OCI-LY3 (cell line): Measurements from ENCODE around the gene GOLGA6D.

ENCODE experiments used
- CTCF ChIP-seq: fragments of 200-600, 300-600 bp; sonication (generic); IDR thresholded peaks from 2 replicates; pipeline ENCODE4 v1.5.1; 2014; ENCODE audit warnings: antibody characterized with exemption, low read length, low read depth
- EZH2phosphoT487 ChIP-seq: fragments of 200-600 bp; shearing (Covaris generic); IDR thresholded peaks from 2 replicates; pipeline ENCODE4 v1.6.1; 2018; ENCODE audit warnings: antibody characterized with exemption, mixed run types, low read depth

GRCh38 chr15:75325922-75326321 is 43.3 kb downstream of the GOLGA6D start:
- TF ChIP-seq CTCF (no peak), EZH2phosphoT487 (no peak)
